LNCaP clone FGC (cell line): ENCODE measurements around the gene C12orf43.
"Not testable (repeated sequence)": the region's sequence is repeated elsewhere in the genome, so short reads cannot be mapped to it uniquely, and the experiment has no call there.

ENCODE experiments used
- DNase-seq: peaks from one replicate; pipeline ENCODE4 v3.0.0-alpha.2; 2011; ENCODE audit warnings: low read depth
- H3K4me3 ChIP-seq: 2 replicates; pipeline ENCODE4 v1.5.1; 2011; ENCODE audit warnings: mild to moderate bottlenecking, low read depth, low read length, control low read depth
- CTCF ChIP-seq: IDR thresholded peaks from 2 replicates; pipeline ENCODE4 v1.5.1; 2012; ENCODE audit warnings: mild to moderate bottlenecking; ENCODE audit not compliant: control insufficient read depth, insufficient read depth; ENCODE audit errors: extremely low read depth

Gene C12orf43, protein sequence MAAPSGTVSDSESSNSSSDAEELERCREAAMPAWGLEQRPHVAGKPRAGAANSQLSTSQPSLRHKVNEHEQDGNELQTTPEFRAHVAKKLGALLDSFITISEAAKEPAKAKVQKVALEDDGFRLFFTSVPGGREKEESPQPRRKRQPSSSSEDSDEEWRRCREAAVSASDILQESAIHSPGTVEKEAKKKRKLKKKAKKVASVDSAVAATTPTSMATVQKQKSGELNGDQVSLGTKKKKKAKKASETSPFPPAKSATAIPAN

DNA sequence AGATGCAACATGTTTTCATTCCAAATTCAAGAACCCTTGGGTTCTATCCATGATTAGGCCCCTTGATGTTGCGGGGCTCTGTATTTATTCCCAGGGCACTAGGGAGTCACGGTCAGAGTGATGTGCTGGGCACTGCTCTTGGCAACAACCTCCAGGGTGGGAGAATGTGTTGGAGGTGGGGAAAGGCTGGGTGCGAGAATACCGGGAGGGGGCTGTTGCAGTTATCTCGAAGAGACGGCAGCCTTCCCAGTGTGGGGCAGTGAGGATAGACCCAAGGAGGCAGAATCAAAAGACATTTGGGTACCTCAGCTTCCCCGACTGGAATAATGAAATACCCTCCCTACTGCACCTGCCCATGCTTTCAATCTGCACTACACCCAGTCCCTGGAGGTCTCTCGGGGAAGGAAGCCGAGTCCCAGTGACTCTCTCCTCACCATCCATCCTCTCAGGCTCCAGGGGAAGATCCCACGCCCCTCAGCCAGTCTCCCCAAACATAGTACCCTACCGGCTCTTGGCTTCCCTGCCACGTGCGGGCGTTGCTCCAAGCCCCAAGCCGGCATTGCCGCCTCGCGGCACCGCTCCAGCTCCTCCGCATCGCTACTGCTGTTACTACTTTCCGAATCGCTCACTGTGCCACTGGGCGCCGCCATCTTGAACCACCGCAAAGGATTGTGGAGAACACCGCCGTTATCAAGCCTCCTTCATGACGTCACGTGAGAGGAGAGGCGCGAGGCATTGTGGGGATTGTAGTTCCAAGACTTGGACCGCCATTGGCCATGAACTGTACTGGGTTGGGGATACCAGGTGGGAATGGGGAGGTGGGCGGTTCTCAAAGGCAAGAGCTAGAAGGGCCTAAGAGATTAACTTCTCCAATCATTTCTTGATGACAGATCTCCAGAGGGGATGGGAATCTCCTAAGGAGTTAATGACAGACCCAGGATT lies at the start of gene C12orf43:
TSS of gene C12orf43 (minus strand) at position 663 of the 942 bp plus-strand sequence. CDS start at position 650, 13 bp downstream.
- H3K4me3 ChIP-seq = peak within 1 kb of the TSS; percentile 100

GRCh38 chr12:121065345-121065744 lies 49.1 kb upstream of the C12orf43 start:
- DNase-seq = no peak
- no peak for TF ChIP-seq CTCF
- H3K4me3 ChIP-seq = no peak overlapping the region

More for the DNA sequence above, at the start of gene C12orf43:
- TF ChIP-seq CTCF = no peak
- peak; percentile 73 for DNase-seq

GRCh38 chr12:121064586-121064985 lies 48.3 kb upstream of the C12orf43 start:
- not testable (repeated sequence) for H3K4me3 ChIP-seq, DNase-seq

DNA sequence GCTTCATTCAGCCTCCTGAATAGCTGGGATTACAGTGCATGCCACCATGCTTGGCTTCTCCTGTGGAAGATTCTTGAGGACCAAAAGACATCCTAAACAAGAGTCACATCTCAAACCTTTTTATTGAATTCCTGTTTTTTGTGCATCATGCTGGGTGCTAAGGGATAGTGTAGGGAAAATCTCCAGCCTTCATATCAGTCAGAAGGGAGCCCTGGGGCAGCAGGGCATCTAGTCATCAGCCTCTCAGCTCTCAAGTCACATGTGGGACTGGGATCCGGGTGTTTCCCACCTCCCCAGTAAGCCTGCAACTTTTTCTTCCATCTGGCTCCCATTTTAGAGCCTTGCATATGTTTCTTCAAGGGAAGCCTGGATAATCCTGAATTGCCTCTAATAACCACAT lies 47.8 kb upstream of the C12orf43 start:
- H3K4me3 ChIP-seq = no peak overlapping the region
- no peak for DNase-seq
- TF ChIP-seq CTCF = no peak

GRCh38 chr12:121062391-121063045 lies 46.2 kb upstream of the C12orf43 start:
- DNase-seq = no peak
- no peak overlapping the region for H3K4me3 ChIP-seq

DNA sequence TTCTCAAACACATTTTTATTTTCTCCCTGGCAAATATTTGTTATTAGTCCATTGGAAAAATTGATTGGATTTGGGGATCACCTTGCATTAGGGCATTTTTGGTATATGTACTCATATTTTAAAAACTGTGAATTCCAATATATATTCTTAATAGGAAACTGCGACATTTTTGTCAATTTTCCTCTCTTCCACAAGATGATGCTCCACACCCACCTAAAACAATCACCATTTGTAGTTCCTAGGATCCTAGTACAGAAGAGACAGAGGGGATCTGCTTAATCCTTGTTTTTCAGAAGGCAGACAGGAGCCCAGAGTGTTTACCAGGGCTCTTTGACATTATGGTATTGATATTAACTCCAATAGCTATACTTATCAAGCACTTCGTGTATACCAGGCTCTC lies 45.5 kb upstream of the C12orf43 start:
- DNase-seq = no peak
- TF ChIP-seq CTCF = peak; percentile 27; the same call in 1 of the 2 replicates
- no peak overlapping the region for H3K4me3 ChIP-seq

More at GRCh38 chr12:121062391-121063045, 46.2 kb upstream of the C12orf43 start:
- TF ChIP-seq CTCF = no peak
